Mesodermal cell (in vitro differentiated cells): ENCODE measurements around the gene RGMA. TPM values are rescaled to one million over a fixed set of nuclear protein-coding genes. Genes with fewer than 3 reads are reported as not detected.

Experiments used
- H3K27ac ChIP-seq: 2 replicates; pipeline ENCODE4 v1.7.0; 2013; ENCODE audit warnings: mild to moderate bottlenecking, low read depth, low read length, moderate library complexity; ENCODE audit not compliant: severe bottlenecking
- H3K36me3 ChIP-seq: 2 replicates; pipeline ENCODE4 v1.7.1; 2013; ENCODE audit warnings: mild to moderate bottlenecking, low read length, moderate library complexity; ENCODE audit not compliant: control insufficient read depth, insufficient read depth
- H3K4me1 ChIP-seq: one replicate; pipeline ENCODE4 v1.7.1; 2013; ENCODE audit warnings: mild to moderate bottlenecking, low read length; ENCODE audit not compliant: insufficient read depth, control insufficient read depth, poor library complexity, severe bottlenecking
- H3K4me3 ChIP-seq: 2 replicates; pipeline ENCODE4 v1.7.0; 2013; ENCODE audit warnings: low read length, control low read depth, mild to moderate bottlenecking; ENCODE audit not compliant: insufficient read depth, poor library complexity, severe bottlenecking; ENCODE audit errors: extremely low read depth
- H3K9me3 ChIP-seq: 2 replicates; pipeline ENCODE4 v1.7.1; 2013; ENCODE audit warnings: mild to moderate bottlenecking, low read length, moderate library complexity; ENCODE audit not compliant: control insufficient read depth
- WGBS, 2 experiments: methylation state at CpG; one replicate each; pipeline ENCODE4 v1.1.5; 2013; ENCODE audit warnings: missing lambda C conversion rate in 2 of 2; ENCODE audit not compliant: insufficient coverage in 2 of 2; 5-methylcytosine and 5-hydroxymethylcytosine counted together
- polyA plus RNA-seq, 2 experiments: library from polyadenylated mRNA; stranded (reverse); fragments of 50-300 nt; gene quantifications; one replicate each; pipeline ENCODE4 v1.2.3, GENCODE V29; 2013

The RGMA gene
- 6.7 TPM for polyA plus RNA-seq (2013, experiment 1 of 2)
- 4.5 TPM for polyA plus RNA-seq (2013, experiment 2 of 2)

- H3K4me1 ChIP-seq = no peaks in the 10 kb centered on the region
- no peaks in the 10 kb centered on the region for H3K9me3 ChIP-seq
- no peaks in the 10 kb centered on the region for H3K36me3 ChIP-seq
- no peak within 1 kb of the TSS for H3K27ac ChIP-seq
- WGBS, 2 experiments = 1% methylated on average over 34 to 39 of the region's 92 CpGs
- H3K4me3 ChIP-seq = peak within 1 kb of the TSS; percentile 41
Observed at GRCh38 chr15:93088981-93089726, at the start of gene RGMA. RGMA (minus strand) TSS chr15:93089211; CDS start chr15:93088932, 279 bp downstream.

- Histone ChIP-seq H3K4me3 (no peak overlapping the region), H3K27ac (no peak overlapping the region), H3K36me3 (no peaks in the 10 kb centered on the region), H3K4me1 (no peaks in the 10 kb centered on the region), H3K9me3 (no peaks in the 10 kb centered on the region)
- WGBS, 2 experiments = 61 to 65% methylated on average over 7 of the region's 7 CpGs
Observed at GRCh38 chr15:93136606-93137005, 47.6 kb upstream of the RGMA start.

GRCh38 chr15:93135997-93136397 is 47.0 kb upstream of the RGMA start:
- H3K4me3 ChIP-seq = no peak overlapping the region
- 40% methylated on average over 1 of the region's 3 CpGs; no CpG with 5 or more reads in 1 of the 2 experiments for WGBS, 2 experiments
- H3K27ac ChIP-seq = no peak overlapping the region
- H3K36me3 ChIP-seq = no peaks in the 10 kb centered on the region
- H3K9me3 ChIP-seq = no peaks in the 10 kb centered on the region
- H3K4me1 ChIP-seq = no peaks in the 10 kb centered on the region

- no peaks in the 10 kb centered on the region for H3K4me1 ChIP-seq
- no peak overlapping the region for H3K4me3 ChIP-seq
- H3K36me3 ChIP-seq = no peaks in the 10 kb centered on the region
- WGBS, 2 experiments = 90 to 95% methylated on average over 2 to 3 of the region's 3 CpGs
- H3K9me3 ChIP-seq = no peaks in the 10 kb centered on the region
- no peak overlapping the region for H3K27ac ChIP-seq
Observed at GRCh38 chr15:93135459-93135858, 46.4 kb upstream of the RGMA start.

- no peaks in the 10 kb centered on the region for H3K36me3 ChIP-seq
- H3K27ac ChIP-seq = no peak overlapping the region
- no peaks in the 10 kb centered on the region for H3K4me1 ChIP-seq
- H3K4me3 ChIP-seq = no peak overlapping the region
- WGBS, 2 experiments = 86 to 93% methylated on average over 6 to 8 of the region's 10 CpGs
- no peaks in the 10 kb centered on the region for H3K9me3 ChIP-seq
Observed at GRCh38 chr15:93131485-93132095, 42.6 kb upstream of the RGMA start.

GRCh38 chr15:93129702-93130488 is 40.9 kb upstream of the RGMA start:
- Histone ChIP-seq H3K27ac (no peak overlapping the region), H3K9me3 (no peaks in the 10 kb centered on the region), H3K36me3 (no peaks in the 10 kb centered on the region), H3K4me3 (no peak overlapping the region), H3K4me1 (no peaks in the 10 kb centered on the region)
- 84 to 86% methylated on average over 17 to 18 of the region's 18 CpGs for WGBS, 2 experiments

- Histone ChIP-seq H3K27ac (no peak overlapping the region), H3K4me1 (no peaks in the 10 kb centered on the region), H3K36me3 (no peaks in the 10 kb centered on the region), H3K9me3 (no peaks in the 10 kb centered on the region), H3K4me3 (no peak overlapping the region)
- WGBS, 2 experiments = 89% methylated on average over 5 to 6 of the region's 6 CpGs
Observed at GRCh38 chr15:93127286-93127685, 38.3 kb upstream of the RGMA start.

- Histone ChIP-seq H3K36me3 (no peaks in the 10 kb centered on the region), H3K4me3 (no peak overlapping the region), H3K4me1 (no peaks in the 10 kb centered on the region), H3K27ac (no peak overlapping the region), H3K9me3 (no peaks in the 10 kb centered on the region)
- WGBS, 2 experiments = 83 to 89% methylated on average over 8 of the region's 8 CpGs
Observed at GRCh38 chr15:93126599-93126998, 37.6 kb upstream of the RGMA start.

- WGBS, 2 experiments = 89 to 94% methylated on average over 3 of the region's 3 CpGs
- H3K9me3 ChIP-seq = no peaks in the 10 kb centered on the region
- H3K4me1 ChIP-seq = no peaks in the 10 kb centered on the region
- no peak overlapping the region for H3K4me3 ChIP-seq
- no peaks in the 10 kb centered on the region for H3K36me3 ChIP-seq
- no peak overlapping the region for H3K27ac ChIP-seq
Observed at GRCh38 chr15:93126148-93126547, 37.1 kb upstream of the RGMA start.

- 76 to 100% methylated on average over 4 of the region's 4 CpGs for WGBS, 2 experiments
- Histone ChIP-seq H3K36me3 (no peaks in the 10 kb centered on the region), H3K4me3 (no peak overlapping the region), H3K4me1 (no peaks in the 10 kb centered on the region), H3K9me3 (no peaks in the 10 kb centered on the region), H3K27ac (no peak overlapping the region)
Observed at GRCh38 chr15:93124126-93124525, 35.1 kb upstream of the RGMA start.
